ENCODE data around the gene RNU6-7.

GRCh38 chr14:32224737-32225377, 23.0 kb downstream of the RNU6-7 start:
- TF ChIP-seq POLR2A (IDR thresholded peaks at IDR 0.05; ENCODE audit: low read depth, low read length) (no peak), EZH2 (IDR thresholded peaks at IDR 0.05; ENCODE audit: borderline replicate concordance, low read depth, low read length, severe bottlenecking) (no peak), MAX (IDR thresholded peaks at IDR 0.05; ENCODE audit: insufficient read depth, insufficient read length) (no peak), CTCF (IDR thresholded peaks at IDR 0.05; ENCODE audit: extremely low read depth in 1 of 2, insufficient read depth in 1 of 2, low read depth in 1 of 2, low read length in 2 of 2) (peak; percentile 5 to 18)

All from endothelial cell of umbilical vein (primary cell).